OCI-LY3 (cell line): ENCODE data around the gene ANO10.

ENCODE experiments used
- CTCF ChIP-seq: fragments of 200-600, 300-600 bp; sonication (generic); IDR thresholded peaks from 2 replicates; pipeline ENCODE4 v1.5.1; 2014; ENCODE audit warnings: antibody characterized with exemption, low read length, low read depth
- EZH2phosphoT487 ChIP-seq: fragments of 200-600 bp; shearing (Covaris generic); IDR thresholded peaks from 2 replicates; pipeline ENCODE4 v1.6.1; 2018; ENCODE audit warnings: antibody characterized with exemption, mixed run types, low read depth

GRCh38 chr3:43338295-43338694, 283.5 kb downstream of the ANO10 start:
- TF ChIP-seq CTCF (no peak), EZH2phosphoT487 (no peak)
